GM23248 (cell line): Measurements from ENCODE around the gene AQR. TPM values are rescaled to one million over a fixed set of nuclear protein-coding genes. Genes with fewer than 3 reads are reported as not detected.
A peak's percentile ranks its signal among the peaks of the same experiment; 100 is the strongest.

Experiments used
- DNase-seq: peaks from one replicate; pipeline ENCODE4 v3.0.0-alpha.2; 2015
- H2AFZ ChIP-seq: fragments of 200-600 bp; sonication (generic); 2 replicates; pipeline ENCODE4 v1.6.1; 2016; ENCODE audit warnings: antibody characterized with exemption
- H3F3A ChIP-seq: fragments of 200-600 bp; sonication (generic); 2 replicates; pipeline ENCODE4 v1.6.1; 2016; ENCODE audit warnings: mild to moderate bottlenecking, antibody characterized with exemption, mixed run types; ENCODE audit not compliant: insufficient read depth
- H3K27ac ChIP-seq: fragments of 200-600 bp; sonication (generic); 2 replicates; pipeline ENCODE4 v1.5.1; 2016; ENCODE audit warnings: mild to moderate bottlenecking
- H3K27me3 ChIP-seq: fragments of 200-600 bp; sonication (generic); replicated peaks from 2 replicates; pipeline ENCODE4 v1.6.1; 2016; ENCODE audit warnings: mild to moderate bottlenecking; ENCODE audit not compliant: insufficient read depth
- H3K36me3 ChIP-seq: fragments of 200-600 bp; sonication (generic); 2 replicates; pipeline ENCODE4 v1.6.1; 2016; ENCODE audit warnings: low read depth, mild to moderate bottlenecking
- H3K4me1 ChIP-seq: fragments of 200-600 bp; sonication (generic); 2 replicates; pipeline ENCODE4 v1.6.1; 2016; ENCODE audit warnings: mild to moderate bottlenecking; ENCODE audit not compliant: insufficient read depth
- H3K4me2 ChIP-seq: fragments of 200-600 bp; sonication (generic); one replicate; pipeline ENCODE4 v1.6.1; 2016; ENCODE audit warnings: mild to moderate bottlenecking; ENCODE audit not compliant: unreplicated experiment
- H3K4me3 ChIP-seq: fragments of 200-600 bp; sonication (generic); 2 replicates; pipeline ENCODE4 v1.5.1; 2016; ENCODE audit warnings: mild to moderate bottlenecking
- H3K79me2 ChIP-seq: fragments of 200-600 bp; sonication (generic); 2 replicates; pipeline ENCODE4 v1.6.1; 2016; ENCODE audit warnings: mild to moderate bottlenecking; ENCODE audit not compliant: insufficient read depth
- H3K9ac ChIP-seq: fragments of 200-600 bp; sonication (generic); 2 replicates; pipeline ENCODE4 v1.6.1; 2016; ENCODE audit warnings: mild to moderate bottlenecking
- H3K9me2 ChIP-seq: fragments of 200-600 bp; sonication (generic); 2 replicates; pipeline ENCODE4 v1.6.1; 2016; ENCODE audit warnings: mixed run types, mild to moderate bottlenecking, moderate library complexity; ENCODE audit not compliant: insufficient read depth
- H3K9me3 ChIP-seq: fragments of 200-600 bp; sonication (generic); one replicate; pipeline ENCODE4 v1.6.1; 2017; ENCODE audit warnings: low read depth
- H4K20me1 ChIP-seq: fragments of 200-600 bp; sonication (generic); 2 replicates; pipeline ENCODE4 v1.6.0; 2016; ENCODE audit not compliant: insufficient read depth
- EZH2 ChIP-seq: fragments of 200-600 bp; sonication (generic); IDR thresholded peaks from 2 replicates; pipeline ENCODE4 v1.6.1; 2018; ENCODE audit warnings: antibody characterized with exemption, mild to moderate bottlenecking; ENCODE audit not compliant: insufficient read depth, poor library complexity, severe bottlenecking
- EZH2phosphoT487 ChIP-seq: fragments of 200-600 bp; sonication (generic); IDR thresholded peaks from 2 replicates; pipeline ENCODE4 v1.6.1; 2018; ENCODE audit warnings: antibody characterized with exemption, moderate library complexity, mild to moderate bottlenecking, low read depth; ENCODE audit not compliant: insufficient read depth
- WGBS, 2 experiments: methylation state at CpG; one replicate each; pipeline ENCODE4 v1.1.6; 2015 to 2017; ENCODE audit warnings: low lambda C conversion rate in 2 of 2, low coverage in 1 of 2; ENCODE audit errors: missing lambda C conversion rate in 2 of 2; 5-methylcytosine and 5-hydroxymethylcytosine counted together
- in situ Hi-C: fragments of 300-500 bp; cut with MboI; formaldehyde crosslinking; loops from 2 replicates; pipeline ENCODE4 v1.15.0; 2020
- polyA plus RNA-seq: library from polyadenylated mRNA; unstranded; fragments of >200 nt; fragmentation: Nextera tagmentation; extraction: Ambion mirVana; gene quantifications from 2 replicates; pipeline ENCODE4 v1.2.1, GENCODE V29; 2016
- total RNA-seq: library from RNA; depleted of rRNA; stranded (reverse); fragments of >200 nt; shearing (Covaris generic); gene quantifications from 2 replicates; pipeline ENCODE4 v1.2.3, GENCODE V29; 2014

Gene AQR
- total and polyA plus RNA-seq, 2 experiments from 2014 or later: 14.3 to 18.2 TPM

DNA sequence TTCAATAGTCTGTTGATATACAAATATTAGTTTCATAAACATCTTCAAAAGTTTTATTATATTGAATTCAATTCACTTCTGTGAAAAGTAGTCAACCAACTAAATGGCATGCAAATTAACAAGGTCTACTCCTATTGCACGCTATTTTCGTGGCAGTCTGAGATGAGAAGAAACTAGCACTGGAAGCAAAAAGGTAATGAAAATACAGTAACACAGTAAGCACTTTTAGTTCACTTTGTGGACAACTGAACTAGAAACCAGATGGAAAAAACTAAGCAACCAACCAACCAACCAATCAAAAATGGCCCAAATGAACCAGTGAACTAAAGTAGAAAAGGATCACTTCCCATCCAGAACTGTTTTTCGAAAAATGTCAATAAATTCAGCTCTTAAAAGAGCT, 118.5 kb downstream of the AQR start:
- Histone ChIP-seq H3K27me3 (no peaks in the 10 kb centered on the region), H3K4me3 (no peak overlapping the region), H3K4me1 (peaks cover 20% of the 10 kb centered on the region), H3K9me2 (no peaks in the 10 kb centered on the region), H2AFZ (no peak overlapping the region), H3F3A (peaks cover 26% of the 10 kb centered on the region), H3K36me3 (no peaks in the 10 kb centered on the region), H3K79me2 (no peaks in the 10 kb centered on the region), H3K27ac (no peak overlapping the region), H3K9me3 (no peaks in the 10 kb centered on the region), H3K9ac (no peak overlapping the region), H4K20me1 (no peaks in the 10 kb centered on the region), H3K4me2 (no peak overlapping the region)
- TF ChIP-seq EZH2 (no peak), EZH2phosphoT487 (no peak)
- DNase-seq: no peak
- WGBS, 2 experiments: 95 to 96% methylated on average over 3 of the region's 3 CpGs
- in situ Hi-C loops: no loop called here

DNA sequence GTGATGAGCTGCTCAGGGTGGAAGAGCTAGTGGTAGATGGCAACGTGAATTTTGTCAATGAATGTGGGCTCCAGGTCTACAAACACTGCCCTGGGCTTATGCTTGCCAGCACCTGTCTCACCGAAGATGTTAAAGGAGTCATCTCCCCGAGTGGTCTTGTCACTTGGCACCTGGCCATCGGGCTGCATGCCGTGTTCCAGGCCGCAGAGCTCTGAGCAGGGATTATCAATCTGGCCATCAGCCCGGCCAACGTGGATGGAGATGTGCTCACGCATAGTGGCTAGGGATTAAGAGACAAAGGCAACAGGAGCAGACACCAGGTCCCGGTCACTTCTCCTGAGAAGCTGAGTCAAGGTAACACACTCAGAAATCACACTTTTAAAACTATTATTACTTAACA, 119.4 kb downstream of the AQR start:
- H3F3A ChIP-seq: peaks cover 17% of the 10 kb centered on the region; the same call in 1 of the 2 replicates
- H3K4me2 ChIP-seq: no peak overlapping the region
- H3K4me3 ChIP-seq: no peak overlapping the region
- WGBS, 2 experiments: 87 to 92% methylated on average over 10 of the region's 10 CpGs
- H2AFZ ChIP-seq: no peak overlapping the region
- no peaks in the 10 kb centered on the region for H4K20me1 ChIP-seq
- H3K9ac ChIP-seq: no peak overlapping the region
- in situ Hi-C loops: no loop called here
- peaks cover 11% of the 10 kb centered on the region for H3K4me1 ChIP-seq
- no peaks in the 10 kb centered on the region for H3K36me3 ChIP-seq
- H3K27ac ChIP-seq: no peak overlapping the region
- DNase-seq: no peak
- H3K9me3 ChIP-seq: no peaks in the 10 kb centered on the region
- H3K27me3 ChIP-seq: no peaks in the 10 kb centered on the region
- H3K9me2 ChIP-seq: no peaks in the 10 kb centered on the region
- TF ChIP-seq EZH2phosphoT487 (no peak), EZH2 (no peak)
- no peaks in the 10 kb centered on the region for H3K79me2 ChIP-seq

DNA sequence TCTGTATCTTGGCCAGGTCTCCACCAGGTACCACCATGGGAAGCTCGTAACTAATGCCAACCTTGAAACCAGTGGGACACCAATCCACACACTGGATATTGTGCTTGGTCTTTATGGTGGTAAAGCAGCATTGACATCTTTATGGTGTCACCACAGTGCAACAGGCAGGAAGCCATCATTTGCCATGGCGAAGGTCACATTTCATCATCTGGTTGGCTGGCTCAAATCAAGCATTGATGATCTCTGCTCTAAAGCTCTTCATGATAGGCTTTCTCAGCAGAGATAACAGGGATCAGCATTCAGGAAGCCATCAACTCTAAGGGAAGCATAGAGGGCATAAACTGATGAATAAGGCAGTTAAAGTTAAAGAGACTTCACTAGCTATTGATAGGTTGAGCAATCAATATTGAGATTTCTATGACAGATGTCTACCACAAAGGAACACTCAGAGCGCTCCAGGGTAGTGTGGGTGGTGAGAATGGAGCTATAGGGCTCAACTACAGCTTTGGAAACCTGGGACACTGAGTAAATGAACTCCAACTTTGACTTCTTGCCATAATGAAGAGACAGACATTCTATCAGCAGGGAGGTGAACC, 120.1 kb downstream of the AQR start:
- DNase-seq: no peak
- Histone ChIP-seq H2AFZ (no peak overlapping the region), H3K36me3 (no peaks in the 10 kb centered on the region), H3K4me3 (no peak overlapping the region), H4K20me1 (no peaks in the 10 kb centered on the region), H3K9me2 (no peaks in the 10 kb centered on the region), H3K4me1 (peaks cover 10% of the 10 kb centered on the region), H3F3A (peaks cover 10% of the 10 kb centered on the region; the same call in 1 of the 2 replicates), H3K27me3 (no peaks in the 10 kb centered on the region), H3K4me2 (no peak overlapping the region), H3K9ac (no peak overlapping the region), H3K79me2 (no peaks in the 10 kb centered on the region), H3K9me3 (no peaks in the 10 kb centered on the region), H3K27ac (no peak overlapping the region)
- 96 to 98% methylated on average over 3 of the region's 3 CpGs for WGBS, 2 experiments
- in situ Hi-C loops: no loop called here
- TF ChIP-seq EZH2 (no peak), EZH2phosphoT487 (no peak)

DNA sequence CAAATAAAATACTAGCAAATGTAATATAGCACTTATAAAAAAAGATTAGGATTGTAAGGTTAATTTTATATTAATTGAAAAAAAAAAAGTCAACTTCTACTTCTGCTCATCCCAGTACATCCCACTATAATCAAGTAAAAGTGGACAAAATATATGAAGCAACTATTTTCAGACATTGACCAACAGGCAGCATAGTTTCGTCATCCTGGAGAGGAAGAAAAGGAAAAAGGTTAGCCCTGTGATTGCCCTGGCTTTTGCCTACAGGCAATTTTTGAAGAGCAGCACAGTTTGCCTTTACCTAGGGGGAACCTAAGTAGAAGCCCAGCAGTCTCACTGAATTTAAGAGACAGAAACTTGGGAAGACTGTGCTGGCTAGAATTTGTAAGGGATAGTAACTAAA, 121.9 kb downstream of the AQR start:
- no peak overlapping the region for H3K9ac ChIP-seq
- no peaks in the 10 kb centered on the region for H3K9me2 ChIP-seq
- WGBS, 2 experiments: 55 to 79% methylated on average over 1 of the region's 1 CpG
- H3K4me1 ChIP-seq: 0 out of 2 replicates have a peak, but pooled peaks cover under 1% of the 10 kb centered on the region
- H4K20me1 ChIP-seq: no peaks in the 10 kb centered on the region
- no peak overlapping the region for H3K27ac ChIP-seq
- no peaks in the 10 kb centered on the region for H3K79me2 ChIP-seq
- H3F3A ChIP-seq: no peaks in the 10 kb centered on the region
- H3K4me3 ChIP-seq: no peak overlapping the region
- H3K27me3 ChIP-seq: no peaks in the 10 kb centered on the region
- TF ChIP-seq EZH2phosphoT487 (no peak), EZH2 (no peak)
- H3K9me3 ChIP-seq: no peaks in the 10 kb centered on the region
- in situ Hi-C loops: no loop called here
- peak; percentile 26 for DNase-seq
- H3K36me3 ChIP-seq: no peaks in the 10 kb centered on the region
- H3K4me2 ChIP-seq: no peak overlapping the region
- H2AFZ ChIP-seq: no peak overlapping the region

DNA sequence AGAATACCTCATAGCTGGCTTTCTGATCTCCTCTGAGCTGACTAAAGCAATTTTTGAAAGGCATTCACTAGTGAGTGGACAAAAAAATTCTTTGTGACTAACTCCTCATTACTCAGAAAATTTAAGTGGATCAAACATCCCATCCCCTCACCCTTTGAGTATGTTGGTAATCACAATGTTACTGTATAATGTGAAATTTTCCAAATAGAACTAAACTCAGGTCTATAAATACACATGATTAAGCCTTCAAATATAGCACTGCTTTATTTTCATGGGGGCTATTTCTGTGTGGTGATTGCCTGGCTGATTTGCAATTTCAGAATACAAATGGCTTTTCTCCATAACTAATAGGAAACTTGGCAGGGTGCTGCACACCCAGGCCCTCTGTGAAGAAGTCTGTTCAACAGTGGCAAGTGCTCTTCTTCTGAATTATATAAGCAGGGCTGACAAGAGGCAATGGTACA, 128.2 kb downstream of the AQR start:
- in situ Hi-C loops: no loop called here

More for the DNA sequence above, 128.2 kb downstream of the AQR start:
- Histone ChIP-seq H3K36me3 (no peaks in the 10 kb centered on the region), H3K27me3 (no peaks in the 10 kb centered on the region), H3K4me1 (peaks cover 29% of the 10 kb centered on the region), H3K4me2 (peak overlapping the region; percentile 10), H3K27ac (peak overlapping the region; percentile 48), H3K9me3 (no peaks in the 10 kb centered on the region), H3K9ac (no peak overlapping the region), H4K20me1 (no peaks in the 10 kb centered on the region), H2AFZ (no peak overlapping the region), H3K4me3 (no peak overlapping the region), H3K79me2 (no peaks in the 10 kb centered on the region), H3K9me2 (no peaks in the 10 kb centered on the region), H3F3A (peaks cover 20% of the 10 kb centered on the region)
- TF ChIP-seq EZH2 (no peak), EZH2phosphoT487 (no peak)
- DNase-seq: peak; percentile 78
